ENCODE results near the gene CALML5. TPM values are rescaled to one million over a fixed set of nuclear protein-coding genes. Genes with fewer than 3 reads are reported as not detected.

Gene CALML5
- total RNA-seq, 4 donors from 2014 or later = not detected

DNA sequence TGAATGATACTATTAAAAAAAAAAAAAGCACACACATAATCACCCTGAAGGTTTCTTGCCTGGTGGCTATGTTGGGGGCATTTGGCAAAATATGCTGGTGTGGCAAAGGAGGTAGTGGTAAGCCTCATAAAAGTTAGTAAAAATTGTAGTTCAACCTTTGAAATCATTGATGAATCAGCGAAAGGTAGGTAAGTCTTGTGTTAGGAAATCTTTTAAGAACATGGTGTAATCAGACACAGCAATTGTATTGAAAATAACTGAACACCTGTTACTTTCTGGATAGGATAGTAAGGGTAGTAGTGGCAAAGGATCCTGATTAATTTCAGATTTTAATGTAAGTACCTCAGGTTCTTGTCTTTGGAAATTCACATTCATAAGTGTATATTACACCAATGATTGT is 40.9 kb downstream of the CALML5 start:
- peak overlapping the region in 1 of 3 donors; percentile 8 for H3K27ac ChIP-seq
- no peak for DNase-seq
- H3K27me3 ChIP-seq = no peaks in the 10 kb centered on the region
- no peaks in the 10 kb centered on the region for H3K9me3 ChIP-seq
- TF ChIP-seq, protein P1, sequence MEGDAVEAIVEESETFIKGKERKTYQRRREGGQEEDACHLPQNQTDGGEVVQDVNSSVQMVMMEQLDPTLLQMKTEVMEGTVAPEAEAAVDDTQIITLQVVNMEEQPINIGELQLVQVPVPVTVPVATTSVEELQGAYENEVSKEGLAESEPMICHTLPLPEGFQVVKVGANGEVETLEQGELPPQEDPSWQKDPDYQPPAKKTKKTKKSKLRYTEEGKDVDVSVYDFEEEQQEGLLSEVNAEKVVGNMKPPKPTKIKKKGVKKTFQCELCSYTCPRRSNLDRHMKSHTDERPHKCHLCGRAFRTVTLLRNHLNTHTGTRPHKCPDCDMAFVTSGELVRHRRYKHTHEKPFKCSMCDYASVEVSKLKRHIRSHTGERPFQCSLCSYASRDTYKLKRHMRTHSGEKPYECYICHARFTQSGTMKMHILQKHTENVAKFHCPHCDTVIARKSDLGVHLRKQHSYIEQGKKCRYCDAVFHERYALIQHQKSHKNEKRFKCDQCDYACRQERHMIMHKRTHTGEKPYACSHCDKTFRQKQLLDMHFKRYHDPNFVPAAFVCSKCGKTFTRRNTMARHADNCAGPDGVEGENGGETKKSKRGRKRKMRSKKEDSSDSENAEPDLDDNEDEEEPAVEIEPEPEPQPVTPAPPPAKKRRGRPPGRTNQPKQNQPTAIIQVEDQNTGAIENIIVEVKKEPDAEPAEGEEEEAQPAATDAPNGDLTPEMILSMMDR (IDR thresholded peaks at IDR 0.05) = no peak
- TF ChIP-seq POLR2A (IDR thresholded peaks at IDR 0.05) = no peak
- intact Hi-C loops (cut with DNase I) = no loop called here
- peaks cover 21 to 27% of the 10 kb centered on the region in 2 donors for H3K4me1 ChIP-seq
- 94 to 96% methylated on average over 1 of the region's 1 CpG for WGBS, 2 donors
- H3K36me3 ChIP-seq = peaks cover 22 to 28% of the 10 kb centered on the region in 2 donors
- no peak overlapping the region for H3K4me3 ChIP-seq (replicated peaks in 1 of 3)

DNA sequence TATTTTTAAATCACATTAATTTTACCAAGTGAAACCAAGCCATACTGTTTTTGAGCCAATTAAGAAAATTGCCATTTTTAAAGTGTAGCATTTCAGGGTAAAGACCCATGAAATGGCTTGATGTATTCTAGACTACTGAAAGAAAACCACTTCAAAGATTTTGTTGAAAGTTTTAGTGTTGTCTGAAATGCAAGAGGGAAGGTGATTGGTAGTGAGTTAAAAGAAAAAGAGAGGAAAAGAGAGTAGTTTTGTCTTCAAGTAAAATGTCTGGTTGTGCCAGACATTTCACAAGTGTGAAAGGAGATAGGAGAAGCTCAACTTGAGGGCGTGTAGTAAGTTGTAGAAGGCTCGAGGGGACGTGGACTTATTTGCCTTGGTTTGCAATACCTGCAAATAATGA is 41.6 kb downstream of the CALML5 start:
- H3K4me1 ChIP-seq = peaks cover 28 to 31% of the 10 kb centered on the region in 2 donors
- peaks cover 23 to 32% of the 10 kb centered on the region in 2 donors for H3K36me3 ChIP-seq

DNA sequence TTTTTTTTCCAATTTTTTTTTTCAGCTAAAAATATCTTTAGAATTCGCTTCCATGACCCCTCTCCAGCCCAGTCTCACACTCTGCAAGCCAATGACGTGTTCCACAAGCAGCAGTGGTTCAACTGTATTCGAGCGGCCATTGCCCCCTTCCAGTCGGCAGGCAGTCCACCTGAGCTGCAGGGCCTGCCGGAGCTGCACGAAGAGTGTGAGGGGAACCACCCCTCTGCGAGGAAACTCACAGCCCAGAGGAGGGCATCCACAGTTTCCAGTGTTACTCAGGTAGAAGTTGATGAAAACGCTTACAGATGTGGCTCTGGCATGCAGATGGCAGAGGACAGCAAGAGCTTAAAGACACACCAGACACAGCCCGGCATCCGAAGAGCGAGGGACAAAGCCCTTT is 42.8 kb downstream of the CALML5 start:
- Histone ChIP-seq H3K9me3 (no peaks in the 10 kb centered on the region), H3K36me3 (peaks cover 23 to 32% of the 10 kb centered on the region in 2 donors), H3K27ac (no peak overlapping the region), H3K4me1 (peaks cover 20 to 27% of the 10 kb centered on the region in 2 donors), H3K27me3 (no peaks in the 10 kb centered on the region), H3K4me3 (replicated peaks in 1 of 3) (no peak overlapping the region)
- intact Hi-C loops (cut with DNase I) = no loop called here
- WGBS, 2 donors = 92 to 97% methylated on average over 12 of the region's 12 CpGs
- no peak for DNase-seq
- no peak for TF ChIP-seq POLR2A (IDR thresholded peaks at IDR 0.05)
- TF ChIP-seq, protein P1 (IDR thresholded peaks at IDR 0.05) = no peak

More for the DNA sequence above, 41.6 kb downstream of the CALML5 start:
- intact Hi-C loops (cut with DNase I) = no loop called here
- Histone ChIP-seq H3K27ac (no peak overlapping the region), H3K4me3 (replicated peaks in 1 of 3) (no peak overlapping the region), H3K9me3 (no peaks in the 10 kb centered on the region), H3K27me3 (no peaks in the 10 kb centered on the region)
- DNase-seq = no peak
- WGBS, 2 donors = 92 to 94% methylated on average over 3 of the region's 3 CpGs
- TF ChIP-seq, protein P1 (IDR thresholded peaks at IDR 0.05) = no peak
- TF ChIP-seq POLR2A (IDR thresholded peaks at IDR 0.05) = no peak

DNA sequence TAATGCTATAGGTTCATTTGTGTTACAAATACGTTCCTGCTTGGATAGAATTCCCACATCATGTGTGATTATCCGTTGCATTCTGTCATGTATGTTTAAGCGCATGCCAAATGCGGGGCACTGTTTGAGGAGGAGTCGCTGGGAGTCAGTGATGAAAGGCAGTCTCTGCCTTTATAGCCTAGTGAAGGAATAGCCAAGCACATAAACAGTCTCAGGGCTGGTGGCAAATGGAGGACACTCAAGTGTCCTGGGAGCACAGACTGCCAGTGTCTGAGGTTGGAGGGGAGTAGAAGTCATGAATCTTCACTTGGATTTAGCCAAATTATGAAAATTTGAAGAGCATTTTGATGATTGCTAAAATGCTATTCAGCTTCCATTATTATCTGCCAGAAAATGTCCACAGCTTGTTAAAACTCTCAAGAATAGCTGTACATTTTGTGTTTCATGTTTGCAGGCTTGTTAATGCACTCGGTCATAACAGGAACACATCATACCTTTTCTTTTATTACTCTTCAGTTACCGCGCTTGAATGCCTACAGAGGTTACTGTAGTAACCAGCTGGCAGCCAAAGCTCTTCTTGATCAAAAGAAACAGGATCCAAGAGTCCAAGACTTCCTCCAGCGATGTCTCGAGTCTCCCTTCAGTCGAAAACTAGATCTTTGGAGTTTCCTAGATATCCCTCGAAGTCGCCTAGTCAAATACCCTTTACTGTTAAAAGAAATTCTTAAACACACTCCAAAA is 45.5 kb downstream of the CALML5 start:
- peaks cover 30 to 38% of the 10 kb centered on the region in 2 donors for H3K4me1 ChIP-seq
- TF ChIP-seq, protein P1 (IDR thresholded peaks at IDR 0.05) = no peak
- peak in 1 of 2 donors; percentile 36 for TF ChIP-seq POLR2A (IDR thresholded peaks at IDR 0.05)
- peak overlapping the region; percentile 72 to 76 (median 76) for H3K27ac ChIP-seq

More for the DNA sequence above, 45.5 kb downstream of the CALML5 start:
- Histone ChIP-seq H3K36me3 (peaks cover 23 to 32% of the 10 kb centered on the region in 2 donors), H3K9me3 (no peaks in the 10 kb centered on the region), H3K4me3 (replicated peaks in 1 of 3) (no peak overlapping the region), H3K27me3 (no peaks in the 10 kb centered on the region)
- intact Hi-C loops (cut with DNase I) = no loop called here
- 47 to 52% methylated on average over 13 of the region's 13 CpGs for WGBS, 2 donors
- DNase-seq = peak; percentile 76 to 78

Data from thyroid gland (tissue), 4 donors.